Limb (tissue), 2 donors: ENCODE results near the gene HDGFL2.

Source experiments
- DNase-seq, 2 donors: peaks; one replicate each; pipeline ENCODE4 v3.0.0-alpha.2; 2016; ENCODE audit errors: extremely low spot score in 2 of 2

Gene HDGFL2

GRCh38 chr19:4472174-4472974, at the start of gene HDGFL2:
HDGFL2 (plus strand) TSS chr19:4472297; CDS start chr19:4472351, 54 bp downstream.
- DNase-seq: no peak

- no peak for DNase-seq
Observed at GRCh38 chr19:4423416-4424126, 48.5 kb upstream of the HDGFL2 start.

- no peak for DNase-seq
Observed at GRCh38 chr19:4425537-4425936, 46.6 kb upstream of the HDGFL2 start.

GRCh38 chr19:4428326-4428975, 43.6 kb upstream of the HDGFL2 start:
- no peak for DNase-seq

GRCh38 chr19:4429256-4429655, 42.8 kb upstream of the HDGFL2 start:
- no peak for DNase-seq

GRCh38 chr19:4429771-4430171, 42.3 kb upstream of the HDGFL2 start:
- no peak for DNase-seq

- no peak for DNase-seq
Observed at GRCh38 chr19:4430760-4431159, 41.3 kb upstream of the HDGFL2 start.

GRCh38 chr19:4431296-4431695, 40.8 kb upstream of the HDGFL2 start:
- no peak for DNase-seq

GRCh38 chr19:4431808-4432674, 40.1 kb upstream of the HDGFL2 start:
- no peak for DNase-seq

GRCh38 chr19:4432918-4433506, 39.1 kb upstream of the HDGFL2 start:
- no peak for DNase-seq

GRCh38 chr19:4434391-4434790, 37.7 kb upstream of the HDGFL2 start:
- no peak for DNase-seq

GRCh38 chr19:4436231-4436630, 35.9 kb upstream of the HDGFL2 start:
- no peak for DNase-seq

GRCh38 chr19:4437103-4437502, 35.0 kb upstream of the HDGFL2 start:
- DNase-seq: no peak

- DNase-seq: no peak
Observed at GRCh38 chr19:4439243-4439642, 32.9 kb upstream of the HDGFL2 start.

- DNase-seq: no peak
Observed at GRCh38 chr19:4441994-4442818, 29.9 kb upstream of the HDGFL2 start.

- DNase-seq: no peak
Observed at GRCh38 chr19:4442819-4443146, 29.3 kb upstream of the HDGFL2 start.

GRCh38 chr19:4443188-4443587, 28.9 kb upstream of the HDGFL2 start:
- DNase-seq: no peak

- no peak for DNase-seq
Observed at GRCh38 chr19:4443966-4444764, 27.9 kb upstream of the HDGFL2 start.
